Spleen (tissue), 11 donors: Measurements from ENCODE around the gene MAST2. TPM values are rescaled to one million over a fixed set of nuclear protein-coding genes. Genes with fewer than 3 reads are reported as not detected.
"Not testable (repeated sequence)": the region's sequence is repeated elsewhere in the genome, so short reads cannot be mapped to it uniquely, and the experiment has no call there.

Source experiments
- DNase-seq: peaks from one replicate; pipeline ENCODE4 v3.0.0-alpha.2; 2020
- H3K27ac ChIP-seq, 8 donors: fragments of 200-600 bp; sonication (generic) in 7 of 8; 1 replicate in 4 of 8; 2 replicates in 4 of 8; pipeline versions ENCODE4 v1.5.0 to v1.8.0; 2016 to 2021; ENCODE audit warnings: inconsistent platforms in 4 of 8, mild to moderate bottlenecking in 4 of 8, moderate library complexity in 1 of 8
- H3K27me3 ChIP-seq, 7 donors: fragments of 200-600 bp; sonication (generic) in 6 of 7; replicated peaks in 1 of 7; 1 replicate in 4 of 7; 2 replicates in 3 of 7; pipeline versions ENCODE4 v1.5.0 to v1.8.0; 2016 to 2021; ENCODE audit warnings: inconsistent platforms in 3 of 7, mild to moderate bottlenecking in 1 of 7
- H3K36me3 ChIP-seq, 6 donors: fragments of 200-600 bp; sonication (generic) in 5 of 6; 1 replicate in 4 of 6; 2 replicates in 2 of 6; pipeline versions ENCODE4 v1.5.0 to v1.8.0; 2016 to 2021; ENCODE audit warnings: inconsistent platforms in 2 of 6
- H3K4me1 ChIP-seq, 6 donors: fragments of 200-600 bp; sonication (generic) in 5 of 6; 1 replicate in 3 of 6; 2 replicates in 3 of 6; pipeline versions ENCODE4 v1.5.0 to v1.8.0; 2016 to 2021; ENCODE audit warnings: inconsistent platforms in 3 of 6
- H3K4me3 ChIP-seq, 8 donors: fragments of 200-600 bp; sonication (generic) in 7 of 8; 1 replicate in 4 of 8; 2 replicates in 4 of 8; pipeline versions ENCODE4 v1.5.0 to v1.8.0; 2016 to 2021; ENCODE audit warnings: inconsistent platforms in 4 of 8, mild to moderate bottlenecking in 4 of 8, moderate library complexity in 2 of 8
- H3K9me3 ChIP-seq, 8 donors: fragments of 200-600 bp; sonication (generic) in 7 of 8; 1 replicate in 4 of 8; 2 replicates in 4 of 8; pipeline versions ENCODE4 v1.5.0 to v1.8.0; 2016 to 2021; ENCODE audit warnings: inconsistent platforms in 4 of 8
- POLR2A ChIP-seq, 3 donors: fragments of 450-650 bp; IDR thresholded peaks; one replicate each; pipeline ENCODE4 v1.5.1; 2017; ENCODE audit warnings: antibody characterized with exemption in 3 of 3, mild to moderate bottlenecking in 1 of 3
- POLR2AphosphoS5 ChIP-seq, 3 donors: sonication (generic); formaldehyde crosslinking; IDR thresholded peaks; one replicate each; pipeline ENCODE4 v1.5.1; 2017; ENCODE audit warnings: antibody characterized with exemption in 3 of 3
- WGBS, 5 donors: extraction: QIAGEN DNeasy Blood & Tissue Kit in 3 of 5; methylation state at CpG; one replicate each; pipeline versions ENCODE4 v1.1.5 to v1.1.7; 2013 to 2018; 5-methylcytosine and 5-hydroxymethylcytosine counted together
- intact Hi-C: fragments of 100-400 bp; cut with DNase I; formaldehyde crosslinking; loops from one replicate; pipeline ENCODE4 v1.15.0; 2023; ENCODE audit warnings: low total_unique reads
- polyA plus RNA-seq, 3 donors: library from polyadenylated mRNA; stranded (reverse); fragments of 200-250 nt; gene quantifications; one replicate each; pipeline ENCODE4 v1.2.1, GENCODE V29; 2013
- total RNA-seq, 7 donors: library from RNA; depleted of rRNA in 3 of 7; stranded (reverse); fragments of >200 nt in 3 of 7; fragmentation: NEBNext Ultra II Directional in 4 of 7; extraction: Animal tissue kit (Norgen Biotek cat#: 25700) in 4 of 7; gene quantifications; one replicate each; pipeline versions ENCODE4 v1.1.0 to v1.2.1, GENCODE V29; 2016 to 2021
- TF ChIP-seq, protein P1 (sequence below), 11 experiments: fragments of 200-600 bp in 7 of 11; fragments of 450-650 bp in 4 of 11; sonication (generic) in 4 of 11; IDR thresholded peaks in 8 of 11; conservative IDR thresholded peaks in 3 of 11; 1 replicate in 7 of 11; 2 replicates in 4 of 11; pipeline versions ENCODE4 v1.4.0 to v1.8.0; 2016 to 2021; ENCODE audit warnings: antibody characterized with exemption in 11 of 11, inconsistent platforms in 4 of 11, mild to moderate bottlenecking in 1 of 11
- donor health status: healthy with polysubstance abuse.
- donor health status: DM: no; HTN: no; CAD: no; lungs with moderate emphysema.
- donor health status: DM: no; HTN: no; CAD: no.
- donor health status: Bipolar disorder and iron deficiency.
- donor health status: healthy.
- donor health status: DM: no; HTN: no; CAD: no.
- donor health status: DM: yes; HTN: yes; CAD: no.

MAST2 gene
- total and polyA plus RNA-seq, 10 donors = 3.6 to 19.4 (median 12.9) TPM

DNA sequence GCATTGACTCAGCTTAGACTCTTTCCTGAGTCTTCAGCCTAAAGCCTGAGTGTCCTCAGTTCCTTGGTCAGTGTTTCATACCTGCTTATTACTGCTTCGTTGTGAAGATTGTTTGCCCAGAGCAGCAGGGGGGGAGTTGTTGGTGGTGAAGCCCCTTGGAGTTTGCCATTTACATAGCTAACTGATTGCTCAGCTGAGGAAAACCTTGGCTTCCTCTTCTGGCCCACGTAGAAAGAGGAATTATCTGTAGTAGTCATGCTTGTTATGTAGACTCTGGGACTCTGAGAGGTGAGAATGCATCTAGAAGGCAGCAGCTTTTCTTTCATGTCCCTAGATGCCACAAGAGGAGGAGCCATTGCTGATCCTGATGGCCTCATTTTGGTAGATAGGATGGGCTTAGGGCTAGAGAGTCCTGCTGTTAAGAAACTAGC, 125.9 kb downstream of the MAST2 start:
- 19 to 26% (median 24%) methylated on average over 2 of the region's 2 CpGs for WGBS, 5 donors
- intact Hi-C loops = no loop called here
- Histone ChIP-seq H3K4me3 (no peak overlapping the region), H3K9me3 (no peaks in the 10 kb centered on the region), H3K27ac (peak overlapping the region in 1 of 8 donors; percentile 30), H3K27me3 (no peaks in the 10 kb centered on the region), H3K36me3 (no peaks in the 10 kb centered on the region), H3K4me1 (peaks cover 0 to 39% (median 4%) of the 10 kb centered on the region in 6 donors)
- TF ChIP-seq, protein P1, sequence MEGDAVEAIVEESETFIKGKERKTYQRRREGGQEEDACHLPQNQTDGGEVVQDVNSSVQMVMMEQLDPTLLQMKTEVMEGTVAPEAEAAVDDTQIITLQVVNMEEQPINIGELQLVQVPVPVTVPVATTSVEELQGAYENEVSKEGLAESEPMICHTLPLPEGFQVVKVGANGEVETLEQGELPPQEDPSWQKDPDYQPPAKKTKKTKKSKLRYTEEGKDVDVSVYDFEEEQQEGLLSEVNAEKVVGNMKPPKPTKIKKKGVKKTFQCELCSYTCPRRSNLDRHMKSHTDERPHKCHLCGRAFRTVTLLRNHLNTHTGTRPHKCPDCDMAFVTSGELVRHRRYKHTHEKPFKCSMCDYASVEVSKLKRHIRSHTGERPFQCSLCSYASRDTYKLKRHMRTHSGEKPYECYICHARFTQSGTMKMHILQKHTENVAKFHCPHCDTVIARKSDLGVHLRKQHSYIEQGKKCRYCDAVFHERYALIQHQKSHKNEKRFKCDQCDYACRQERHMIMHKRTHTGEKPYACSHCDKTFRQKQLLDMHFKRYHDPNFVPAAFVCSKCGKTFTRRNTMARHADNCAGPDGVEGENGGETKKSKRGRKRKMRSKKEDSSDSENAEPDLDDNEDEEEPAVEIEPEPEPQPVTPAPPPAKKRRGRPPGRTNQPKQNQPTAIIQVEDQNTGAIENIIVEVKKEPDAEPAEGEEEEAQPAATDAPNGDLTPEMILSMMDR (IDR thresholded peaks at IDR 0.05 in 8 of 11, conservative IDR thresholded peaks at IDR 0.05 in 3 of 11) = no peak
- no peak for TF ChIP-seq POLR2A (IDR thresholded peaks at IDR 0.05)
- TF ChIP-seq POLR2AphosphoS5 (IDR thresholded peaks at IDR 0.05) = no peak
- no peak for DNase-seq

DNA sequence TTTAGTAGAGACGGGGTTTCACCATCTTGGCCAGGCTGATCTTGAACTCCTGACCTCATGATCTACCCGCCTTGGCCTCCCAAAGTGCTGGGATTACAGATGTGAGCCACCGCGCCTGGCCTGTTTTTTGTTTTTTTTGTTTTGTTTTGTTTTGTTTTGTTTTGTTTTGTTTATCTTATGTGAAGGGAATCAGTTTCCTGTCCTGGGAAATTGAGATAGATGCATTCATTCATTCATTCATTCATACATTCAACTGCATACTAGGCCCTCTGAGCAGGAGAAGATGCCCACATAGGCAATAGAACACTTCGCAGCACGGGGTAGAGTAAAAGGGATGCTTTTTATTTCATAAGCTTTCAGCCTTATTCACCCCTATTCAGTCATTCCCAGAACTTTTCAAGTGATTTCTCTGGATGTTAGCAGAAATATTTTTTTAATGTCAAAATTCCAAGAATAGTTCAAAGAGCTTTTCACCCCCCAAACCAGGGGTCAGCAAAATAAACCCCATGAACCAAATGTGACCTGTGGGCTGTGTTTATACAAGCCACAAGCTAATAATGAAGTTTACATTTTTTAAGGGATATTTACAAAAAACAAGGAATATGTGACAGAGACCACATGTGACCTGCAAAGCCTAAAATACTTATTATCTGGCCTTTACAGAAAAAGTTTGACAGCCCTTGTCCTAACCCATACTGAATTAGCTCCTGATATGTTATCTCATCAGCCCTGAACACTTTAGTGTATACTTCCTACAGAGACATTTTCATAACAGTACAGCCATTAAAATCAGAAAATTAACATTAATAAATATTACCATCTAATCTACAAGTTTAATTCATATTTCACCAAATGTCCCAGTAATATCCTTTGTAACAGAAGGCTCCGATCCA, 127.1 kb downstream of the MAST2 start:
- Histone ChIP-seq H3K27ac (no peak overlapping the region), H3K9me3 (no peaks in the 10 kb centered on the region), H3K36me3 (no peaks in the 10 kb centered on the region), H3K27me3 (no peaks in the 10 kb centered on the region), H3K4me3 (no peak overlapping the region), H3K4me1 (peaks cover 0 to 37% (median 4%) of the 10 kb centered on the region in 6 donors)
- intact Hi-C loops = no loop called here
- WGBS, 5 donors = 85 to 93% (median 89%) methylated on average over 7 of the region's 7 CpGs
- no peak for TF ChIP-seq POLR2A (IDR thresholded peaks at IDR 0.05)
- TF ChIP-seq, protein P1 (IDR thresholded peaks at IDR 0.05 in 8 of 11, conservative IDR thresholded peaks at IDR 0.05 in 3 of 11) = no peak
- no peak for TF ChIP-seq POLR2AphosphoS5 (IDR thresholded peaks at IDR 0.05)
- no peak for DNase-seq

DNA sequence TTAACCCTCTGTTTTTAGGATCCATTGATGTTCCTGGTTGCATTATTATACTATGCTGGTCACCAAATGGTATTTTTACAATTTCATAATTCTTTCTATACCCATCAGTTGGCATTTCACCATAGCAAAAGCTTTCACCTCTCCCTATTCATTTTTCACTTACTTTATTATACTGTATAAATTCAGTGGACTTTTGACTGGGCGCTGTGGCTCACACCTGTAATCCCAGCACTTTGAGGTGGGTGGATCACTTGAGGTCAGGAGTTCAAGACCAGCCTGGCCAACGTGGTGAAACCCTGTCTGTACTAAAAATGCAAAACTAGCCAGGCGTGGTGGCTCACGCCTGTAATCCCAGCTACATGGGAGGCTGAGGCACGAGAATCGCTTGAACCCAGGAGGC, 128.8 kb downstream of the MAST2 start:
- 81 to 87% (median 85%) methylated on average over 6 of the region's 6 CpGs for WGBS, 5 donors
- H3K27ac ChIP-seq, H3K4me3 ChIP-seq, H3K36me3 ChIP-seq, intact Hi-C loops, H3K27me3 ChIP-seq, DNase-seq, H3K9me3 ChIP-seq: not testable (repeated sequence)
- H3K4me1 ChIP-seq = peaks cover 0 to 26% (median 4%) of the 10 kb centered on the region in 6 donors

DNA sequence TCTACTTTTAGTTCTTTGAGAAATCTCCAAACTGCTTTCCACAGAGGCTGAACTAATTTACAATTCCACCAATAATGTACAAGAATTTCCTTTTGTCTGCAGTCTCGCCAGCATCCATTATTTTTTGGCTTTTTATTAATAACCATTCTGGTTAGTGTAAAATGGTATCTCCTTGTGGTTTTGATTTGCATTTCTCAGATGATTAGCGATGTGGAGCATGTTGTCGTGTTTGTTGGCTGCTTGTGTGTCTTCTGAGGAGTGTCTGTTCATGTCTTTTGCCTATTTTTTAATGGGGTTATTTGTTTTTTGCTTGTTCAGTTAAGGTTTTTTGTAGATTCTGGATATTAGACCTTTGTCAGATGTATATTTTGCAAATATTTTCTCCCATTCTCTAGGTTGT, 131.5 kb downstream of the MAST2 start:
- intact Hi-C loops = no loop called here
- Histone ChIP-seq H3K36me3 (no peaks in the 10 kb centered on the region), H3K4me1 (peaks cover 0 to 8% (median 0%) of the 10 kb centered on the region in 6 donors), H3K4me3 (no peak overlapping the region), H3K27ac (no peak overlapping the region), H3K9me3 (no peaks in the 10 kb centered on the region), H3K27me3 (no peaks in the 10 kb centered on the region)
- DNase-seq = no peak
- TF ChIP-seq POLR2AphosphoS5 (IDR thresholded peaks at IDR 0.05) (no peak), POLR2A (IDR thresholded peaks at IDR 0.05) (no peak)
- TF ChIP-seq, protein P1 (IDR thresholded peaks at IDR 0.05 in 8 of 11, conservative IDR thresholded peaks at IDR 0.05 in 3 of 11) = no peak
- 62 to 80% (median 78%) methylated on average over 3 of the region's 3 CpGs for WGBS, 5 donors
